HG03139 (cell line): Measurements from ENCODE around the gene STRN3.
A peak's percentile ranks its signal among the peaks of the same experiment; 100 is the strongest.
"Not testable (repeated sequence)": the region's sequence is repeated elsewhere in the genome, so short reads cannot be mapped to it uniquely, and the experiment has no call there.

Experiments used
- ATAC-seq: cut with Tn5 transposase; IDR thresholded peaks from one replicate; pipeline ENCODE4 v1.9.1; 2021; ENCODE audit not compliant: unreplicated experiment

Gene STRN3

DNA sequence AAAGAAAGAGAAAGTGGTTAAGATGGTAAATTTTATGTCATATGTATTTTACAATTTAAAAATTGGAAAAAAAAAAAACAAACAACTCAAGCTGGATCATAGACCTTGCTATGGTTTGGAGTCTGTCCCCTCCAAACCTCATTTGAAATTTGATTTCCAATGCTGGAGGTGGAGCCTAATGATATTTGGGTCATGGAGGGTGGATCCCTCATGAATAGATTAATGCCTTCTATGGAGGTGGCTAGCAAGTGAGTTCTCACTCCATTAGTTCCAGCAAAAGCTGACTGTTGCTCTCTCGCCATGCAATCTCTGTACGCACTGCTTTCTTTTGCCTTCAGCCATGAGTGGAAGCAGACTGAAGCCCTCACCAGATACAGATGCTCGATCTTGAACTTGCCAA, 22.9 kb downstream of the STRN3 start:
- no peak for ATAC-seq

DNA sequence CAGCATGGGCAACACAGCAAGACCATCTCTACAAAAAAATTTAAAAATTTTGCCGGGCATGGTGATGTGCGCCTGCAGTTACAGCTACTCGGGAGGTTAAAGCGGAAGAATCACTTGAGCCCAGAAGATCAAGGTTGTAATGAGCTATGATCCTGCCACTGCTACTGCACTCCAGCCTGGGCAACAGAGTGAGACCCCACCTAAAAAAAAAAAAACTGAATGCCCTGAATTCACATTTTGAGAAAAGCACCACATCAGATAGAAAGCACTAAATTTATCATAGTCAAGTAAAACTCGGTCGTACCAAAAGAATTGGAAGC, 24.9 kb downstream of the STRN3 start:
- ATAC-seq = no peak

DNA sequence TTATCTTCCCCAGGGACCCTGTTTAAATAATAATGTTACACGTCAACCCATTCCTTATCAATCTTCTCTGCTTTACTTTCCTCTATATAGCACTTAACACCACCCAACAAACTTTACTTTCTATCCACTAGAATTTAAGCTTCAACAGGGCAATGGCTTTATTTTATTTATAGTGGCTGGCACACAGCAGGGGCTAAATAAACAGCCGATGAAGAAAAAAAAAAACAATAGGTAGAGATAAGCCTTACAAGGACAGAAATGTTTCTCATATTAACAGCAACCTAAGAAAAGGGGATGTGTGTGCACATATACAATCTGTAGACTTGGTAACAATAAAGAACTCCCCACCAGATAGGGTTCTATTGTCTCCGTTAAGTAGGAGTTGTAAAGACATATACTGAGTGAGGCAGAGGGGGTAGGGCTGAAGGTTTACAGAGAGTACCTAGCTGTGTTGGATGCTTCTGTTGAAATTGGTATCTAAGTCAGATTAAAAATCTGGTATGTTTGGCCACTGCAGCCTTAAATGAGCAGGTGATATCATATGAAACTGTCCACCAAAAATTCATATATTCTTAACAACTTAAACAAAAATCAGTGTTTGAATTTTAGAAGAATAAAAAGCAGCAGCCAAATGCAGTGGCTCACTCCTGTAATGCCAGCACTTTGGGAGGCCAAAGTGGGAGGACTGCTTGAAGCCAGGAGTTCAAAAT, 25.4 kb downstream of the STRN3 start:
- ATAC-seq = no peak

DNA sequence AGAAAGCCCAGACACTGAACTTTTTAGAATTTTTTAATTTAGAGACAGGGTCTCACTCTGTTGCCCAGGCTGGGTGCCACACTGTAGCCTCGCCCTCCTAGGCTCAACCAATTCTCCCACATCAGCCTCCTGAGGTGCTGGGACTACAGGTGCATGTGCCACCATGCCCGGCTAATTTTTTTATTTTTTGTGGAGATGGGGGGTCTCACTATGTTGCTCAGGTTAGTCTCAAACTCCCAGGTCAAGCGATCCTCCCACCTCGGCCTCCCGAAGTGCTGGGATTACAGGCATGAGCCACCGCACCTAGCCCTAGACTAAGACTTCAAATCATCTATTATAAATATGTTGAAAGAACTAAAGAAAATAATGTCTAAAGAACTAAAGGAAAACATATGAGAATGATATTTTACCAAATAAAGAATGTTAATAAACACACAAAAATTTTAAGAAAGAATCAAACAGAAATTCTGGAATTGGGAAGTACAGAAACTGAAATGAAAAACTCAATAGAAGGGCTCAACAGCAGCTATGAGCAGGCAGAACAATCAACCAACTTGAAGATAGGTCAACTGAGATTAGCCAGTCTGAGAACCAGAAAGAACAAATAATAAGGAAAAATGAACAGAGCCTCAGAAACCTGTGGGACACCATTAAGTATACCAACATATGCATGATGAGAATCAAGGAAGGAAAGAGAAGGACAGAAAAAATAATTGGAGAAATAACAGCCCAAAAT, 27.0 kb downstream of the STRN3 start:
- no peak for ATAC-seq

DNA sequence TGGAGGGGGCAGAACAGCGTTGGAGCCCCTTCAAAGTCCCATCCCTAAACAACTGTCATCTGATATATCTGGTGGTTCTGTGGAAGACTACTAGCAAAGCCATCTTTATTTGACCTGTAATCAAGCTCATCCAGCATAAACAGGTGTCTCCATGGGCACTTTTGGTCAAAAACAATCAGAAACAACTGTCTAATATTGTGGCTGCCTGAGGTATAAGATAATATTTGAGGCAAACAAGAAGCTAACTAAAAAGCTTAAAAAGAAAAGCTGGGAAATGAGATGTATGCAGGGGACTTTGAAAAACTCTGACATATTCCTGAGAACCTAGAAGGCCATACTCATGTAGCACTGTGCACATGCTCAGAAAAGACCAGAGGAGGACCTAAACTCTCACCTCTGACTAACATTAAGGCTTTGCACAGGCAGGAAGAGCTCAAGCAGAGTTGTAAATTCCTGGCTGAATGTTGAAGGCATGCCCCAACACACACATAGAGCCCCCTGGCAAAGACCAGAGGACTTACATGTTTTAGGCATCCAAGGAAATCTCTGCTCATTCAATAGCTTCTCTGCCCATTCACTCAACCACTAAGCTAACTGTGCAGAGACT, 28.0 kb downstream of the STRN3 start:
- no peak for ATAC-seq

DNA sequence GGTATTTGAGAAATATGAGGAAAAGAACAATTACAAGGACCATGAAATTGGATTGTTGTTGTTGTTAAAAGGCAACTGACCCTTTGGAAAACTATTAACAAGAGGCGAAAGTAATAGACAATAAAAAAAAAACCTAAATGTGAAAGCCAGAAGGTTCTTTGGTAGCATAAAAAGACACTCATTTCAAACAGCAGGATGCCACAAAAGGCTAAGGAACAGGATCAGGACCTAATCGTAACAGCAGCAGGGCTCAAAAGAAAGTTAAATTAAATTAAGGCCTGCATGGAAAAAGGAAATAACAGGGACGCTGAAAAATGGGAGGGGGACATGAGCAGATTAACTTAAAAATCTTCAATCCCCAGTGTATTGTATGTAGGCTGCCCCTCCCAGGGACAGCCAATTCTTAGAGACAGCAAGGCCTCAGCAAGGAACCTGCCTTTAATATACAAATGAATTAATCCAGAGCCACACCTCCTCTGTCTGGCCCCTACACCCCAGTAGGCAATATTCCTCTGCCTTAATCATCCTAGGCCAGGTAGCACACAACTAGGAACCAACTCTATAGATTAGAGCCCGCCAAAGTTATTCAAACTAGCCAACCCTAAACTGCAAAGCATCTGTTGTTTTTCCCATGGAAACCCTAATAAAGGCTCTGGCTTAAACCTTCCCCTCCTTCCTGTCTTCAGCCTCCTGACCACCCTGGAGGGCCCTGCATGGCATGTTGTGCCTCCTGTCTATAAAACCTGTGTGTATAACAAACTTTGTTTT, 29.1 kb downstream of the STRN3 start:
- no peak for ATAC-seq

DNA sequence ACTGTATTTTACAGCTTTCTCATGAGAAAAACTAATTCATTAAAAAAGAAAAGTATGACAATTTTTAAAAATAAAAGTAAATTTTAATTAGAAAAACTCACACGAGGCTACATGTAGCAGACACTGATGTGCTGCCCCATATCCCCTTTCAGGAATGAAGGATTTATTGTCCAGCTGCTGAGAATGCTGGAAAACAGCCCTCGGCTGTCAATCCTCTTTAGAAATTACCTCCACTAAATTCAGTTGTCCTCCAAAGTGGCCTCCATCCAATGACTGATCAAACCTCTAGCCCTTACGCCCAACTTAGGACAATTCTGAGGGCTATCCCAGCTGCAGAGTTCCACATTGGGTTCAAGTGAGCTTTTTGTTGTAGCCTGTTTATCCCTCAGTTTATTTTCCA, 30.5 kb downstream of the STRN3 start:
- no peak for ATAC-seq

DNA sequence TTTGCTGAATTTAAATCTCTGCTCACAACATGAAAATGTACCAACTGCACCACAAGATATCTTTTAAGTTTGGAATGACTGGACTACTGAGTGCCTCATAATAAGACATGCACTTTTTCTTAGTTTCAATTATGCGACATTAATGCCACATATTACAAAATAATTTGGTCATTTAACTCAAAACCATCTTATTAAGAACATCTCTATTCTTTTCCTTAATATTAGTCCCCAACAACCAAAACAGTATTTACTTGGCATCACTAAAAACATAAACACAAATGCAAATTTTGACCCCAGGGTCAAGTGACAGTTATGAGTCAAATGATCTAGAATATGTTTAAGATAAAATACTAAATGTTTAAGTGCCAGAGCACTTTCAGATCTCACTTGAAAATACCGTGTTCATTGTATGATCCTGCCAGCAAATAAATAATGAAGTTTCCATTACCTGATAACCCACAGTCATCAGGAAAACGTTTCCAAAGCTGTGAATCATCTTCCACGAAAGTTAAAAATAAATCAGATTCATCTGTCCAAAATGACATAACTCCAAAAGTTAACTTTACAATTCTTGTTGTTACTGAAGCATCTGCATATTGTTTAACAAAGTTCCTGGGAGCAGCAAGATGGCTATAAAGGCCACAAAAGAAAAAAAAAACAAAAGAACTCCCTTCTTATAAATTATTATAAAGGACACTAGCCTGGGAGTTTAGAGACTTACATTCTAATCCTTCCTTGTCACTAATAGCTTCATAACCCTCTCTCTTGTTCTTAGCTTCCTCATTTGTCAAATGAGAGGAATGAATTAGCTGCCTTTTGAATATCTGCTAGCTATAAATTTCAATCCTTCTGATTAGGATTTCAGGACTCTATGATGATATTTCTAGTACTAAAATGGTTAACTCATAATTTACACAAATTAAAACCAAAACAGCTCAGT, 31.2 kb downstream of the STRN3 start:
- ATAC-seq = peak; percentile 52

DNA sequence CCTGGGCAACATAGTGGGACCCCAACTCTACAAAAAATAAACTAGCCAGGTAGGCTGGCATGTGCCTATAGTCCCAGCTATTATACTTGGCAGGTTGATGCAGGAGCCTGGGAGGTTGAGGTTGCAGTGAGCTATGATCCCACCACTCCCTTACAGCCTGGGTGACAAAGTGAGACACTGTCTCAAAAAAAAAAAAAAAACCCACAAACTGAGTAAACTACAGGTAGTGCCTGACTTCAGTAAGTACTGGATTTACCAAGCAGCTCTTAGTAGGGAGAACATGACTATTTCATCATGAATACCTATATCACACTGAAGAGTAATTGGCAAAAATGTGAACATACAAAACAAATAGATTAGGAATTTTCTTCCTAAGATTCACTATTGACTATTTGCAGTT, 33.1 kb downstream of the STRN3 start:
- no peak for ATAC-seq

DNA sequence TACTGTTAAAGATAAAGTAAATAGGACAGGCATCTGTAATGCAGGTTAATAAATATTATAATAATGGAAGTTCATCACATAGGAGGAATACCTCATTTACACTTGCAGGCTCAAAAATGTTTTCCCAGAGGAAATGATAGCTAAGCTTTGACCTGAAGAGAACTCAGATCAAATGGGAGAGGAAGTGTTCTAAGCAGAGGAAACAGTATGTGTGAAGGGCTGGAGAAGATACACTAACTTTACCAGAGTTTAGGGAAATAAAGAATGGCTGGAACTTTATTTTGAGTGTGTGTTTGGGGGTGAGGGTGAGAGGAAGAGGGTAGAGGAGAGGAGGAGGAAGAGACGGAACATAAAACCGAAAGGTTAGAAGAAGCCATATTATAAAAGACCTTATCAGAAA, 34.8 kb downstream of the STRN3 start:
- ATAC-seq = no peak

DNA sequence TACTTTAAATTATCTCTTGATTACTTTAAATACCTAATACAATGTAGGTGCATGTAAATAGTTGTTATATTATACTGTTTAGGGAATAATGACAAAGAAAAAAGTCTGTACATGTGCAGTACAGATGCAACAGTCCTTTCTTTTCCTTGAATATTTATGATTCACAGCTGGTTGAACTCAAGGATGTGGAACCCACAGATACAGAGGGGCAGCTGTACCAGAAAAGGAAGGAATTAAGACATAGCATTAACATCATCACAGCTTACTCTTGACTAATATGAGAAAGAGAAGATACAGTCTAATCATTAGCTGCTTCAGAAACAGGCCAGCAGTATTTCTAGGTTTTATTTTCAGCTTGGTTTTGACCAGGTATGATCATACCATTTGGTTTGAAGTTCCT, 35.4 kb downstream of the STRN3 start:
- no peak for ATAC-seq

DNA sequence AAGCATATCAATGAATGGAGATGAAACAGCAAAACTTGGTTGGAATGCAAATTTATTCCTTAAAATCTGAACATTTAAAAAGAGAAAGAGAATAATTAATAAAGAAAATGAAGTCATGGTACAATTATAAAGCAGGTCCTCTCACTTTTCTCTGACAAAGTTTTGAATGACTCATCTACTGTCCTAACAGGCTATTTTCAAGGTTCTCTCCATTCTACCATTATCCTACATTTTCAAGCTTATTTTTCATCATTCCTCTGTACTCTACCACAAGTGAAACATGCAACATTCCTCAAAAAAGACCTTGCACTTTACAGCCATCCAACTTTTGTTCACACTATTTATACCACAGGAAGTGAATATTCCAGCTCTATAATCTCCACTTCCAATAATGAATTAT, 37.7 kb downstream of the STRN3 start:
- no peak for ATAC-seq

DNA sequence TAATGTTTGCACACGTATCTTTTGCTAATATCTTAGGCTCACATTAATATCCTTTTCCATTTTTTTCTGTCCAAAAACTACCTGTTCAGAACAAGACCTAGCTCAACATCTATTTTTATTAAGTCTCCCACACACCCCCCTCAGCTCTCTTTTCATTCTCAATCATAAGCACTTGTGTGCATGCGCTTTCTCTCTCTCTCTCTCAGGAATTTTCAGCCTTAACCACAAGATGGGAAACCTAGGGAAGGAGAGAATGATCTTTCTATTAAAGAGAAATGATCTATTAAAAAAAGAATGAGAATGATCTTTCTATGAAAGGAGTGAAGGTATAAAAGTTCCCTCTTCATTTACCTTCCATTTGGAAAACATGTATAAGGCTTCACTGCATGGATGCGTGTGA, 40.4 kb downstream of the STRN3 start:
- ATAC-seq = no peak

DNA sequence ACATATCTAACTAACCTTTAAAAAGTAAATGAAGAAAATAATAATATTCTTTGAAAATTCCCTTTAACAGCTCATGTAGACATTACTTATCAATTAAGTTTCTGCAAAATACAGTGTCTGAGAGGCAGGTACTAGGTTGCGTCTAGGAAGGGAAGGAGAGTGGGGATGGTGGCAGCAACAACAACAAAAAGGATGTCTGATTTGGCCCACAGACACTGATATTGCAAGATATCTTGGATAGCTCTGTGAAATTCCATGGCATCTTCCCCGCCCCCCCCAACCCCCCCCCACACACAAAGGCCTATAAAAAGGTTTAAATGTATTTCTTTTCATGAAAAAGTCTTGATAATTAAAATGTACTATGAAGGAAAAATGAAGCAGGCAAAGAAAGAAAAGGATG, 42.3 kb downstream of the STRN3 start:
- ATAC-seq = no peak

DNA sequence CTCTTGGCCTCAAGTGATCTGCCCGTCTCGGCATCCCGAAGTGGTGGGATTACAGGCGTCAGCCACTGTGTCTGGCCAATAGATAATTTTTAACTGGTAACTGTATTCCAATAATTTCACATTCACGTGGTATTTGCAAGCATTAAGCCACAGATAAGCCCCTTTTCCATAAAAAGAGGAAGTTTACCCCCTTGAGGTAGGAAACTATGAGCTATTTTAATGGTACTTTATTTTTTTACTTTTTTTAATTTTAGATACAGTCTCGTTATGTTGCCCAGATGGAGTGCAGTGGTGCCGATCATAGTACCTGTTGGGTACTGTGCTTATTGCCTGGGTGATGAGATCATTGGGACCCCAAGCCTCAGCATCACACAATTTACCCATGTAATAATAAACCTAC, 43.6 kb downstream of the STRN3 start:
- no peak for ATAC-seq

DNA sequence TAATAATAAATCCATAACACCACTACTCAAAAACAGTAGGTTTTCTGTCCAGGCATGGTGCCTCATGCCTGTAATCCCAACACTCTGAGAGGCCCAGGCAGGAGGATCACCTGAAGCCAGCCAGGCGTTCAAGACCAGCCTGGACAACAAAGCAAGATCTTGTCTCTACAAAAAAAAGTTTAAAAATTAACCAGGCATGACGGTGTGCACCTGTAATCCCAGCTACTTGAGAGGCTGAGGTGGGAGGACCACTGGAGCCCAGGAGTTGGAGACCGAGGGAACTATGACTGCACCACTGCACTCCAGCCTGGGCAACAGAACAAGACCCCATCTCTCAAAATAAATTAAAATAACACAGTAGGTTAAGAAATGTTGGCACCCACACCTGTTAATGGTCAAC, 45.2 kb downstream of the STRN3 start:
- no peak for ATAC-seq

DNA sequence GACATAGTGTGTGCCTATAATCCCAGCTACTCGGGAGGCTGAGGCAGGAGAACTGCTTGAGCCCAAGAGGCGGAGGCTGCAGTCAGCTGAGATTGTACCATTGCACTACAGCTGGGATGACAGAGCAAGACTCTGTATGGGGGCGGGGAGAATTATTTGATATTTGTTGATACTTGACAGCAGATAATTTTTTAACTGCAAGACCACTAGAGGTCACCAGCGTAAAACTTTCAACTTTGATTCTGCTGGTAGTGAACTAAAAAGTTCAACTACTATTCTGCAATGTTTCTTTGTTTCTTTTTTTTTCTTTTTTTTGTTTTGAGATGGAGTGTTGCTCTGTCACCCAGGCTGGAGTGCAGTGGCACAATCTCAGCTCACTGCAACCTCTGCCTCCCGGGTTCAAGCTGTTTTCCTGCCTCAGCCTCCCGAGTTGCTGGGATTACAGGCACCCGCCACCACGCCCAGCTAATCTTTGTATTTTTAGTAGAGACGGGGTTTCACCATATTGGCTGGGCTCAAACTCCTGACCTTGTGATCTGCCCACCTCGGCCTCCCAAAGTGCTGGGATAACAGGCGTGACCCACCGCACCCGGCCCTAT, 46.0 kb downstream of the STRN3 start:
- not testable (repeated sequence) for ATAC-seq

DNA sequence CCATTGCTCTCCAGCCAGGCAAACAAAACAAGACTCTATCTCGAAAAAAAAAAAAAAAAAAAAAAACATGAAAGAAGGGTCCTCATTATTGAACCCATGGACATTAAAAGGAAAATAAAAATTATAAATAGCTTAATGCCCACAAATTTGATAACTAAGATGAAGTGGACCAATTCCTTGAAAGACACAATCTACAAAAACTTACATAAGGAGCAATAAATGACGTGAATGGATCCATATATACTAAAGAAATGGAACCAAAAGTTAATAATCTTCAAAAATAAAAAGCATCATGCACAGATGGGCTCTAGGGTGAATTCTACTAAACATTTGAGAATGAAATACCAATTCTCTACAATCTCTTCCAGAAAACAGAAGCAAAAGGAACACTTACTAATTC, 48.4 kb downstream of the STRN3 start:
- no peak for ATAC-seq

DNA sequence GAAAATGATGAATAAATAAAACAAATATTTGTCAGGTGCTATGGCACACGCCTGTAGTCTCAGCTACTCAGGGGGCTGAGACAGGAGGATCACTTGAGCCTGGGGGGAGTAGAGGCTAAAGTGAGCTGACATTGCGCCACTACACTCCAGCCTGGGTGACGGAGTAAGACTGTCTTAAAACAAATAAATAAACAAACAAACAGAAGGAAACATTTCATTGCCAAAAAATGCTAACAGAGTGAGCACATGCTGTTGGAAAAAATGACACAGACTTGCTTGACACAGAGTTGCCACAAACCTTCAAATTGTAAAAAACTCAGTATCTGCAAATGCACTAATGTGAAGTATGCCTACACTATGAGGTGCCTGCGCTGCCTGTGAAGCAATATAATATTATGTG, 51.6 kb downstream of the STRN3 start:
- no peak for ATAC-seq

DNA sequence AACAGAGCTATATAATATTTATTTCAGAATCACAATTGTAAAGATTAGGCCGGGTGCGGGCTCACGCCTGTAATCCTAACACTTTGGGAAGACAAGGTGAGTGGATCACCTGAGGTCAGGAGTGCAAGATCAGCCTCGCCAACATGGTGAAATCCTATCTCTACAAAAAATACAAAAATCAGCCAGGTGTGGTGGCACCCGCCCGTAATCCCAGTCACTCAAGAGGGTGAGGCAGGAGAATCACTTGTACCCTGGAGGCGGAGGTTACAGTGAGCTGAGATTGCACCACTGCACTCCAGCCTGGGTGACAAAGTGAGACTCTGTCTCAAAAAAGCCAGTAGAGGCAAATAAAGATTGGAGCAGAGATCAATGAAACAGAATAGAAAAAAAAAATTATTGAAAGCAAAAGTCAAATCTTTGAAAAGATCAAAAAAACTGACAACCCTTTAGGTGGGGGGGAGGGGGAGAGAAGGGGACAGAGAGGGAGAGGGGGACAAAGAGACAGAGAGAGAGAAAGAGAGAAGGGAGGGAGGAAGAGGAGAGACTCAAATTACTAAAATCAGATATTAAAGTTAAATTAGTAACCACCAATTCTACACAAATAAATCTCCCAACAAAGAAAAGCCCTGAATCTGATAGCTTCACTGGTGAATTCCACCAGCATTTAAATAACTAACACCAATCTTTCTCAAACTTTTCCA, 53.1 kb downstream of the STRN3 start:
- no peak for ATAC-seq
